NCI-H748 treated with DMSO at 0.1 percent for 48 hours (cell line): ENCODE data around the gene C19orf44.
"Not testable (repeated sequence)": the region's sequence is repeated elsewhere in the genome, so short reads cannot be mapped to it uniquely, and the experiment has no call there.

Experiments
- DNase-seq: peaks from one replicate; lab custom pipeline; 2025; lab: John Stamatoyannopoulos, UW

The C19orf44 gene

GRCh38 chr19:16495982-16496612, at the start of gene C19orf44, which contains the start of gene CALR3:
TSS of gene C19orf44 (plus strand) at chr19:16496394. CDS start at chr19:16500793, 4,399 bp downstream.
TSS of gene CALR3 (minus strand) at chr19:16496167. CDS start at chr19:16496129, 38 bp downstream.
- DNase-seq = peak; percentile 89

DNA sequence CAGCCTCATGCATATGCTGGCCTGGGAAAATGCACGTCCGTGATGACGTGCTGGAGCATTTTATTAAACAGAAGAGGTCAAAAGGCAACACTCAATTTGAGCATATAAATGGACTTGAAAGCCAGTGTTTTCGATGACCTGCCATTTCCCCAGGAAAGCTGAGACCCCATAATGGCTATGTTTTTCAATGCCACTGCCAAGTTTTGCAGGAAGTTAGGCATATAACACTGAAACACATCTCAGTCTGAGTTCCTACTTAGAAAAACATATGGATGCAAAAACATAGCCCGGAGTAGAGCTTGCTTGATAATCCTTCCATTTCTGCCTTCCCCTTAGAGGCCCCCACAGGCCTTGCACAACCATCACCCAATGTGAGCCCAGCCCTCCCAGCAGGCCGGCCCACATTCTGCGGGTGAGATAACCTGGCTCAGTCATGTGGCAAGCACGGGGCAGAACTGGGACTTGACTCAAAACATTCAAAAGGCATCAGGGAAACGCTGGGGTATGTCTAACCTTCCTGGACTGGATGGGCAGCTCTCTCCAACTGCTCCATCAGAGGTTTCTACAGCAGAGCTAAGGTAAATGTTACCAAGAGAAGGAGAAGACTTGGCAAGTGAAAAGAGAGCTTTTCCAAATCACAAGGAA, 49.3 kb upstream of the C19orf44 start:
- no peak for DNase-seq

- not testable (repeated sequence) for DNase-seq
Observed at GRCh38 chr19:16448872-16449271, 47.3 kb upstream of the C19orf44 start.

GRCh38 chr19:16449330-16449961, 46.7 kb upstream of the C19orf44 start:
- no peak for DNase-seq

DNA sequence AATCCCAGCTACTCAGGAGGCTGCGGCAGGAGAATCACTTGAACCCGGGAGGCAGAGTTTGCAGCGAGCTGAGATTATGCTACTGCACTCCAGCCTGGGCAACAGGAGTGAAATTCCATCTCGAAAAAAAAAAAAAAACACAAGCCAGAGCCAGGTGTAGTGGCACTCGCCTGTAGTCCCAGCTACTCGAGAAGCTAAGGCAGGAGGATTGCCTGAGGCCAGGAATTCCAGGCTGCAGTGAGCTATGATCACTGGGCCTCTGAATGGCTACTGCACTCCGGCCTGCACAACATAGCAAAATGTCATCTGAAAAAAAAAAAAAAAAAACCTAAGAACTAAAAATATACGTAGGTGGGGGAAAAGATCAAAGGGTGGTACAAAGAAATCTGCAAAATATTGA, 43.9 kb upstream of the C19orf44 start:
- no peak for DNase-seq

DNA sequence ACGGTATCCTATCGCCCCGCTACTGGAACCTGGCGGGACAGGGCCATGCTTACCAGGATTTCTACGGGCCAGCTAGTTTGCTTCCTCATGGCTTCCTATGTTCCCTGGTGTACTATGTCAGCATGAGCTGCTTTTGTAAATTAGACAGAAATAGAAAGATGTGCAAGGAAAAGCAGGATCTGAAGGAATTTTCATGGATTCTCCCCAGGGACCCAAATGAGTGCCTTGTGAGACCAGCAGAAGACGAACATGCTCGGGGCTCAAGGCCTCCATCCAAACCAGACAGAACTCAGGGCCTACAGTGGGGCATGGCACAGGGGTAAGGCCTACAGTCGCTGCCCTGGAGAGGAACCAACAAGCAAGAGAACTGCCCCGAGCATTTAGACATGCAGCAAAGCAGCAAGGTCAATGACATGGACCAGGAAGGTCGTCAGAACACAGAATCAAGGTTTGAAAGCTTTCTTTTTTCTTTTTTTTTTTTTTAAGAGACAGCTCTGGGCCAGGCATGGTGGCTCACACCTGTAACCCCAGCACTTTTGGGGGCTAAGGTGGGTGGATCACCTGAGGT, 41.8 kb upstream of the C19orf44 start:
- no peak for DNase-seq

DNA sequence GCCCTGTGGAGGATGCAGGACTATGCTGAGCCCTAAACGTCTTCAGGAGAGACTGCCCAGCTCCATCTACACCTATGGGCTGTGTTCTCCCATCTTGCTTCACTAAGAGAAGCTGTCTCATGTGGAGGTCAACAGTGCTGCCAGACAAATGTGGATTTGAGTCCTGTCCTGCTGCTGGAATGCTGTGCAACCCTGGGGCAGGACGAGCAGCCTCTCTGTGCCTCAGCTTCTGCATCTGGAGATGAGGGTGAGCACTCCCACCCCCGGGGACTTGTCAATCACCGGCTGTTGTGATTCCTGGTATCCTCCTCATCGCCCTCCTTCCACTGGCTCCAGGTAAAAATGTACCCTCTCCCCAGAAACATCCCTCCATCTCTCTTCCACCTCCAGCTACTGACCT, 40.7 kb upstream of the C19orf44 start:
- DNase-seq = no peak

DNA sequence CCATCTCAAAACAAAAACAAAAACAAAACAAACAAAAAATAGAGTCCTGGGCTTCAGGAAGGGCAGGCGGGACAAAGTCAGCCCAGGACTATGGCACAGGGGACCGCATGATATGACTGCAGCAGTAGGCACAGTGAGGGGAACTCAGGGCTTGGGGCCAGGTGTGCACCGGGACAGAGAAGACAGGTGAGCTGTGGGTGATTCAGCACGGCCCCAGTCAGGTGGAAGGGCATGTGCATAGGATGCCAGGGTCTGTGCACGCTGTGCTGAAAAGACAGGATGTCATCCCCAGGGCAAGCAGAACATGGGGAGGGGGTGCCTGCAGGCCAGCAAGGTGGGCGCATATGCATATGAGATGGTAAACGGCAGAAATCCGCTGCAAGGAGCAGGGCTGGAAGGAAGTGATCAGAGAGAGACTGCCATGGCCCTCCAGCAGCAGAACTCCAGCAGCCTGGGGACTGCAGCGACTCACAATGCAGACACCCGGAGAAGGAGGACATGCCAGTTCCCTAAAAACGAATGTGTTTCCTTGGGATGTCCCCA, 39.5 kb upstream of the C19orf44 start:
- no peak for DNase-seq

DNA sequence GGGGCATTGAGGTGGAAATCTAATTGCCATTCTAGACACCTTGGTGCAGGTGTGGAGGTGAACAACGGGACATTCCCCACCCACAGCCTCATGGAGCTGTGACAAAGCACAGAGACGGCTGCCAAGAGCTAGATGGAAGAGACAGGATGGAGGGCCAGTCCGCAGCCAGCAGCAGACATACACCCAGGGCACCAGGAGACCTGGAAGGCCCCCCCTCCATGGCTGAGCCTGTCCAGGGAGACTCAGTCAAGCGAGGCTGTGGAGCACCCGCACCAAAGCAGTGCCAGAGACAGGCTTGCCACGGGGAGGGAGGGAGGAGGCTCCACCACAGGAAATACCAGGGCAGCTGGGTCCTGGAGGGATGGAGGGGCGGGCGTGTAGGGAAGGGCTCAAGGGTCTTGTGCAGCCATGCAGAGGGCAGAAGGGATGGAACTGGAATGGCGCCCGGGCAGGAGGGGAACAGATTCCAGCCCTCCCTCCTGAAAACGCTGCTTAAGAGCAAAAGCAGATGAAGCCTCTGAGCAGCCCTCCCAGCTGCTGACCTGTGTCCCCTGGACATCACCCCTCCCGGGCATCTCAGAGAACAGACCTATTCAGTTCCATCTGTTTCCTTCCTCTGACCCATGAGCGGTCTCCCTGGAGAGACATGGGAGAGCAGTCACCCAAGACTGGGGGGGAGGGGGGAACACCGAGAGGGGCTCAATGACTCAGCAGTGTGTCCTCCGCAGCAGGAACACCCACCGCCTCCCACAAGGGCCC, 38.8 kb upstream of the C19orf44 start:
- no peak for DNase-seq

GRCh38 chr19:16457954-16458331, 38.3 kb upstream of the C19orf44 start:
- no peak for DNase-seq

GRCh38 chr19:16458391-16459341, 37.5 kb upstream of the C19orf44 start:
- DNase-seq = no peak

GRCh38 chr19:16459680-16460079, 36.5 kb upstream of the C19orf44 start:
- DNase-seq = no peak

DNA sequence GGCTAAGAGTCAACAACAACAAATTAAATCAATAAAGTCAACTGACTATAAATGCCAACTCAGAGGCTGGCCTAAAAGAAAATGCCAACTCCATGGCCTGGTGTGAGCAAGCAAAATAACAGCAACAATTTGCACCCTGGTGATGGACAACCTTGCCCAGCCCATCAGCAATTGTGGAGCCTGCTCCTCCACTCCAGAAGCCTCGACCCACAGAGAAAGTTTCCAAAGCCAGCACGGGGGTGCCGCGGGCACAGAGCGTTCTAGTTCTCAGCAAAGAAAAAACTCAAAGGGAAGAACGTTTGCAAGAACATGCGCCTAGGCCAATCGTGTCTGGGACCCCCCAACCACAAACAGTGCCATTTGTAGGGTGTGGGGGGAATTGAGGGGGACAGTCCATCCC, 35.7 kb upstream of the C19orf44 start:
- DNase-seq = no peak

DNA sequence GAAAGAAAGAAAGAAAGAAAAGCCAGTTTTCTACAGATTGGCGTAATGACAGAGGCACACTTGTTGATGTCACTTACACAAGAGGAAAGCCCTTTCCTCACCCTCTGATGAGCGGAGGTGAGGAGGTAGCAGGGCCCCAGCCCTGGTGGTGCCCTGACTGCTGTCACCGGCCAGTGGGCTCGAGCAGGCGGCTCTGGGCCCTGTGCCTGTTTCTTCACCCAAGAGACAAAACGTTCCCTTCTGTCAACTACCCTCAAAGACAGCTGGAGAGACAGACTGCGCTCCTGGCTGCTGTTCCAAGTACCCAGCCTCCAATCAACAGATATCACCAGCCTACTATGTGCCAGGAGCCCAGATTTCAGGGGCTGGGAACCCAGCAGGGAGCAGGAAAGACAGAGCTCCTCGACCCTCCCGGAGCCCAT, 34.6 kb upstream of the C19orf44 start:
- DNase-seq = no peak

GRCh38 chr19:16462757-16463250, 33.4 kb upstream of the C19orf44 start:
- no peak for DNase-seq

GRCh38 chr19:16463341-16463990, 32.7 kb upstream of the C19orf44 start:
- no peak for DNase-seq

DNA sequence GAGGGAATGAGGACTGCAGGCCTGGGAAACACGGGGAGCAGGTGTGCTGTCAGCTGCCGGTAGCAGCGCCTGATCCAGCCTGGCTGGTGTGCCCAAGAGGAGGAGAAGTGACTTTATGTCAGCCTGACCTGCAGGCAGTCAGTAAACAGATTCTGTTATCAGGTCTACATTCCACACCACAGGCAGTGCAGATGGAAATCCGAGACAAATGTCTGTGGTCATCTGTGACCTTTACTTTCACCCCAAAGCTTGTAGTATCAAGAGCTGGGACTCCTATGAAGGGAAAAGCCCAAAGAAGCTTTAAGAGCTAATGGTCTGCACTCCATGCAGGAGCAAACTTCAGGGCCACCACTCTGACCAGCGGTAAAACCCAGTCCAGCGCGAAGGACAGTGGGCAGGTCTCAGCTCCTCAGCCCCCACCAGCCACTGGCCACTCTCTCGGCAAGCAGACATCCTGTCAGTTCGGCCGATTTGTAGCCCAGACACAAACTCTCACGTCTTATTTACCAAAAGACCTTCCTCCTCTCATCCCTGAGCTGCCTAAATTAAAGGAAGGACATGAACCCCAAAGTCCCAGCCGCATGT, 32.1 kb upstream of the C19orf44 start:
- DNase-seq = no peak

DNA sequence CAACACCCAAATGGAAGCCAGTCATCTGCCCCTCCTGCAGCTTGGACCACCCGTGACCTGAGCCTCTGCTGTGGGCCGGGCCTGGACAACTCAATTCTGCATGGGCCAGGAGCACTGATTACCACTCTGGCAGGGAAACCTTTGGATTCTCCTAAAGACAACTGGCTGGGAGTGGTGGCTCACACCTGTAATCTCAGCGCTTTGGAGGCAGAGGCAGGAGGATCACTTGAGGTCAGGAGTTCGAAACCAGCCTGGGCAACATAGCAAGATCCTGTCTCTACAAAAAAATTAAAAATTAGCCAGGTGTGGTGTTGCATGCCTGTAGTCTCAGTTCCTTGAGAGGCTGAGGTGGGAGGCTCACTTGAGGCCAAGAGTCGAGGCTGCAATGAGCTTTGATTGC, 31.0 kb upstream of the C19orf44 start:
- DNase-seq = no peak

- DNase-seq = not testable (repeated sequence)
Observed at GRCh38 chr19:16466802-16467427, 29.3 kb upstream of the C19orf44 start.
